GM12864 (cell line): ENCODE data around the gene INPP4B.

Source experiments
- DNase-seq: peaks from one replicate; pipeline ENCODE4 v3.0.0-alpha.2; 2011; ENCODE audit warnings: low read depth
- H3K4me3 ChIP-seq: 2 replicates; pipeline ENCODE4 v1.5.1; 2011; ENCODE audit warnings: mild to moderate bottlenecking, low read depth, low read length, control low read depth
- TF ChIP-seq, protein P1 (sequence below): IDR thresholded peaks from 2 replicates; pipeline ENCODE4 v1.5.1; 2011; ENCODE audit warnings: low read depth, mild to moderate bottlenecking, moderate library complexity, low read length, control low read depth, inconsistent platforms; ENCODE audit errors: missing control alignments

The INPP4B gene

GRCh38 chr4:142202404-142203332, 643.4 kb downstream of the INPP4B start:
- no peak overlapping the region for H3K4me3 ChIP-seq
- peak; percentile 12 for DNase-seq
- TF ChIP-seq, protein P1, sequence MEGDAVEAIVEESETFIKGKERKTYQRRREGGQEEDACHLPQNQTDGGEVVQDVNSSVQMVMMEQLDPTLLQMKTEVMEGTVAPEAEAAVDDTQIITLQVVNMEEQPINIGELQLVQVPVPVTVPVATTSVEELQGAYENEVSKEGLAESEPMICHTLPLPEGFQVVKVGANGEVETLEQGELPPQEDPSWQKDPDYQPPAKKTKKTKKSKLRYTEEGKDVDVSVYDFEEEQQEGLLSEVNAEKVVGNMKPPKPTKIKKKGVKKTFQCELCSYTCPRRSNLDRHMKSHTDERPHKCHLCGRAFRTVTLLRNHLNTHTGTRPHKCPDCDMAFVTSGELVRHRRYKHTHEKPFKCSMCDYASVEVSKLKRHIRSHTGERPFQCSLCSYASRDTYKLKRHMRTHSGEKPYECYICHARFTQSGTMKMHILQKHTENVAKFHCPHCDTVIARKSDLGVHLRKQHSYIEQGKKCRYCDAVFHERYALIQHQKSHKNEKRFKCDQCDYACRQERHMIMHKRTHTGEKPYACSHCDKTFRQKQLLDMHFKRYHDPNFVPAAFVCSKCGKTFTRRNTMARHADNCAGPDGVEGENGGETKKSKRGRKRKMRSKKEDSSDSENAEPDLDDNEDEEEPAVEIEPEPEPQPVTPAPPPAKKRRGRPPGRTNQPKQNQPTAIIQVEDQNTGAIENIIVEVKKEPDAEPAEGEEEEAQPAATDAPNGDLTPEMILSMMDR: no peak

GRCh38 chr4:142201041-142201440, 645.1 kb downstream of the INPP4B start:
- H3K4me3 ChIP-seq: no peak overlapping the region
- TF ChIP-seq, protein P1: no peak
- no peak for DNase-seq

- no peak overlapping the region for H3K4me3 ChIP-seq
- DNase-seq: no peak
- TF ChIP-seq, protein P1: no peak
Observed at GRCh38 chr4:142194905-142195304, 651.2 kb downstream of the INPP4B start.

DNA sequence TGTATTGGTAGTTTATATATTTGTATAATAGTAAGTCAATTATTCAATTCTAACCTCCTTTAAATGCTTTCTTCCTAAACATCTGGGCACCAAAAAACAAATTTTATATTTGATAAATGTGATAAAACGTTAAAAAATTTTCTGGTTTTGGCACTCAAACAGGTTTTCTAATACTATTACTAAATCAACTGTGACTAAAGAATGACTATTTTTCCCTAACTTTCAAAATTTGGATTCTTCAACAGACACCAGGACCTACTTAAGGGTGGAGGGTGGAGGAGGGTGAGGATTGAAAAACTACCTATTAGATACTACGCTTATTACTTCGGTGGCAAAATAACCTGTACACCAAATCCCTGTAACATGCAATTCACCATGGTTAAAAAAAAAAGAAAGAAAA, 654.2 kb downstream of the INPP4B start:
- H3K4me3 ChIP-seq: no peak overlapping the region
- no peak for DNase-seq
- TF ChIP-seq, protein P1: no peak

DNA sequence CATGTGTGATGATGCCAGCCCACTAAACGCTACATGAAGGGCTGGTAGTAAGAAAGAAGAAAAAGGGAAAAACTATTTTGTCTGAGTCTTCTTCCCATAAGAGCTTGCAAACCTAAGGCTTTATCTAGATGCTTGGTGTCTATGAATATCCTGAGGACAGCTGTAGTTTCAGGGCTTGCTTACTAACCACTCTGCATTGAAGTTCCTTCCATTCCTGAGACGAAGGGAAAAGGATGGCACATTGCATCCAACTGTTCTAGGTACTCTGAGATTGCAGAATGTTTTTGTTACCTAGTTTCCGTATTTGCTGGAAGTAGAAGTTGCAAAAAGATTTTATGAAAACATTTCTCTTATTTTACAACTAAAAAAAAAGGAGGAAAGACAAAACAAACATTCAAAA, 665.1 kb downstream of the INPP4B start:
- TF ChIP-seq, protein P1: no peak
- H3K4me3 ChIP-seq: no peak overlapping the region
- no peak for DNase-seq

DNA sequence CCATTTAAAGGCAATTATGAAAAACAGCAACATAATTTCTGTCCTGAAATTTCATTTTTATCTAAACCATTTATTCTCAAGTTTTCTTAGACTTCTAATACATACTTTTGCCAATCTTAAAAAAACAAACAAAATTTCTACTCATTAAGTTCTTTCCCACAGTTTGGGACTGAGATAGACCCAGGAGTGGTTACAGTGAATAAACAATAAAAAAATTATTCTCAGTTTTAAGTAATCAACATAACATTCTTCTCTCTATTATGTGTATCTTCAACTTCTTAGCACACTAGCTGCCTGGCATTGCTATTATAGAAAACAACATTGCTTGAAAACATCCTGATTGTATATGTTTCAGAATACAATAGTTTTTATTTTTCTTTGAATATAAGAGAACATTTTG, 676.9 kb downstream of the INPP4B start:
- TF ChIP-seq, protein P1: no peak
- no peak for DNase-seq
- no peak overlapping the region for H3K4me3 ChIP-seq

DNA sequence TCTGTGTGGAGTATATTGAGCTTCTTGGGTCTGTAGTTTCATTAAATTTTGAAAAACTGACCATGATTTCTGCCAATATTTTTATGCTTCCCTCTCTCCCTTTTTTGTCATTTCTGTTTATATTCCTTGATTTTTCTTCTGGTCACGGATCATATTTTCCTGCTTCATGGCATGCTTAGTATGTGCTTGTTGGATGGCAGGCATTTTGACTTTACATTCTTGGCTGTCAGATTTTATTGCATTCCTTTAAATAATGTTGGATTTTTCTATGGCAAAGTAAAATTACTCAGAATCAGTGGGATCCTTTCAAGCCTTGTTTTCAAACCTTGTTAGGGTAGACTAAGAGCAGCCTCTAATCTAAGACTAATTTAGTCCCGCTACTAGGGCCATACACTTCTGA, 677.9 kb downstream of the INPP4B start:
- no peak overlapping the region for H3K4me3 ChIP-seq
- TF ChIP-seq, protein P1: no peak
- DNase-seq: no peak
